HG03095 (cell line): ENCODE data around the gene LGALS7B.
"Not testable (repeated sequence)": the region's sequence is repeated elsewhere in the genome, so short reads cannot be mapped to it uniquely, and the experiment has no call there.

Experiments used
- ATAC-seq: cut with Tn5 transposase; IDR thresholded peaks from one replicate; pipeline ENCODE4 v1.9.1; 2021; ENCODE audit warnings: moderate library complexity; ENCODE audit not compliant: unreplicated experiment

The LGALS7B gene

GRCh38 chr19:38817081-38817480, 28.1 kb downstream of the LGALS7B start:
- ATAC-seq: no peak

GRCh38 chr19:38819231-38819920, 30.4 kb downstream of the LGALS7B start:
- ATAC-seq: no peak

GRCh38 chr19:38821230-38821825, 32.3 kb downstream of the LGALS7B start:
- not testable (repeated sequence) for ATAC-seq

- not testable (repeated sequence) for ATAC-seq
Measured at GRCh38 chr19:38825936-38826335, 36.9 kb downstream of the LGALS7B start.

- no peak for ATAC-seq
Measured at GRCh38 chr19:38826856-38827551, 38.0 kb downstream of the LGALS7B start.

- ATAC-seq: not testable (repeated sequence)
Measured at GRCh38 chr19:38829203-38829602, 40.2 kb downstream of the LGALS7B start.

GRCh38 chr19:38830039-38830733, 41.2 kb downstream of the LGALS7B start:
- no peak for ATAC-seq

- ATAC-seq: peak; percentile 46
Measured at GRCh38 chr19:38831142-38831605, 42.2 kb downstream of the LGALS7B start.

- ATAC-seq: no peak
Measured at GRCh38 chr19:38833092-38833425, 44.1 kb downstream of the LGALS7B start.

GRCh38 chr19:38834104-38834490, 45.1 kb downstream of the LGALS7B start:
- no peak for ATAC-seq

- no peak for ATAC-seq
Measured at GRCh38 chr19:38834590-38834989, 45.6 kb downstream of the LGALS7B start.

GRCh38 chr19:38836159-38836982, 47.4 kb downstream of the LGALS7B start:
- ATAC-seq: no peak

- no peak for ATAC-seq
Measured at GRCh38 chr19:38836983-38837626, 48.1 kb downstream of the LGALS7B start.

- ATAC-seq: no peak
Measured at GRCh38 chr19:38837656-38838121, 48.7 kb downstream of the LGALS7B start.

GRCh38 chr19:38838208-38838985, 49.4 kb downstream of the LGALS7B start:
- no peak for ATAC-seq

- no peak for ATAC-seq
Measured at GRCh38 chr19:38838986-38839761, 50.2 kb downstream of the LGALS7B start.

GRCh38 chr19:38839816-38840582, 51.0 kb downstream of the LGALS7B start:
- no peak for ATAC-seq

GRCh38 chr19:38840583-38840968, 51.6 kb downstream of the LGALS7B start:
- no peak for ATAC-seq
